NCI-H2171 treated with DMSO at 0.1 percent for 48 hours (cell line): ENCODE measurements around the gene AACS.
"Not testable (repeated sequence)": the region's sequence is repeated elsewhere in the genome, so short reads cannot be mapped to it uniquely, and the experiment has no call there.

Experiments used
- DNase-seq: peaks from one replicate; lab custom pipeline; 2025; lab: John Stamatoyannopoulos, UW

AACS gene

GRCh38 chr12:125092108-125092871, 27.1 kb downstream of the AACS start:
- DNase-seq = no peak

GRCh38 chr12:125092872-125093680, 27.8 kb downstream of the AACS start:
- DNase-seq = no peak

- no peak for DNase-seq
These were observed 28.6 kb downstream of the AACS start for GRCh38 chr12:125093681-125094330.

GRCh38 chr12:125096894-125097293, 31.7 kb downstream of the AACS start:
- no peak for DNase-seq

GRCh38 chr12:125097427-125097826, 32.2 kb downstream of the AACS start:
- no peak for DNase-seq

GRCh38 chr12:125098676-125099408, 33.6 kb downstream of the AACS start:
- DNase-seq = no peak

GRCh38 chr12:125099409-125099782, 34.2 kb downstream of the AACS start:
- DNase-seq = no peak

- DNase-seq = no peak
These were observed 35.6 kb downstream of the AACS start for GRCh38 chr12:125100551-125101434.

GRCh38 chr12:125104982-125105381, 39.7 kb downstream of the AACS start:
- no peak for DNase-seq

- no peak for DNase-seq
These were observed 40.4 kb downstream of the AACS start for GRCh38 chr12:125105600-125105999.

- DNase-seq = no peak
These were observed 45.6 kb downstream of the AACS start for GRCh38 chr12:125110641-125111360.

- DNase-seq = no peak
These were observed 46.2 kb downstream of the AACS start for GRCh38 chr12:125111403-125111802.

- not testable (repeated sequence) for DNase-seq
These were observed 47.4 kb downstream of the AACS start for GRCh38 chr12:125112614-125113013.

- no peak for DNase-seq
These were observed 48.0 kb downstream of the AACS start for GRCh38 chr12:125113263-125113662.

GRCh38 chr12:125113789-125114188, 48.6 kb downstream of the AACS start:
- DNase-seq = no peak

GRCh38 chr12:125114365-125115141, 49.3 kb downstream of the AACS start:
- no peak for DNase-seq

- no peak for DNase-seq
These were observed 55.3 kb downstream of the AACS start for GRCh38 chr12:125120566-125120965.

- DNase-seq = no peak
These were observed 55.9 kb downstream of the AACS start for GRCh38 chr12:125121106-125121505.

GRCh38 chr12:125122668-125123067, 57.4 kb downstream of the AACS start:
- no peak for DNase-seq
